Adrenal gland (tissue), 5 donors: Measurements from ENCODE around the gene ECM1.

Experiments
- CTCF ChIP-seq, 6 experiments: fragments of 450-650 bp in 4 of 6; fragments of 200-600 bp in 2 of 6; sonication (generic) in 1 of 6; IDR thresholded peaks; 1 replicate in 5 of 6; 2 replicates in 1 of 6; pipeline versions ENCODE4 v1.5.1 to v1.8.0; 2016 to 2021; ENCODE audit warnings: antibody characterized with exemption in 6 of 6, mild to moderate bottlenecking in 2 of 6, moderate library complexity in 1 of 6
- POLR2A ChIP-seq, 2 donors: fragments of 450-650 bp; IDR thresholded peaks; one replicate each; pipeline ENCODE4 v1.6.1; 2017; ENCODE audit warnings: antibody characterized with exemption in 2 of 2, mild to moderate bottlenecking in 2 of 2, moderate library complexity in 1 of 2
- donor health status: DM: no; HTN: no; CAD: no.

GRCh38 chr1:150508982-150509381 is 1.1 kb downstream of the ECM1 start:
- TF ChIP-seq CTCF (IDR thresholded peaks at IDR 0.05) (no peak), POLR2A (IDR thresholded peaks at IDR 0.05) (no peak)
